ENCODE data around the gene HDAC8. TPM values are rescaled to one million over a fixed set of nuclear protein-coding genes. Genes with fewer than 3 reads are reported as not detected.

Gene HDAC8
- total RNA-seq, 6 experiments from 2014 or later, result 12.6 to 19.4 (median 17.0) TPM

GRCh38 chrX:72540318-72540717 lies 32.3 kb downstream of the HDAC8 start:
- WGBS (ENCODE audit: insufficient coverage, low coverage, low lambda C conversion rate, missing lambda C conversion rate), result 5% methylated on average over 5 of the region's 5 CpGs
- H3K9me3 ChIP-seq, result no peaks in the 10 kb centered on the region
- intact Hi-C loops (cut with DNase I), result no loop called here
- no peaks in the 10 kb centered on the region for H3K36me3 ChIP-seq
- no peak overlapping the region for H3K4me3 ChIP-seq
- peak; percentile 82 to 92 (median 90) for ATAC-seq
- DNase-seq, result no peak
- H3K27me3 ChIP-seq, result no peaks in the 10 kb centered on the region
- TF ChIP-seq POLR2A (IDR thresholded peaks at IDR 0.05) (no peak), CTCF (IDR thresholded peaks at IDR 0.05) (peak; percentile 47 to 53 (median 51))
- H3K27ac ChIP-seq, result peak overlapping the region in 1 of 3 donors; percentile 20
- no peaks in the 10 kb centered on the region for H3K4me1 ChIP-seq

- ATAC-seq (no peak), DNase-seq (no peak)
- intact Hi-C loops (cut with DNase I), result no loop called here
- no peak overlapping the region for H3K4me3 ChIP-seq
- H3K27me3 ChIP-seq, result no peaks in the 10 kb centered on the region
- WGBS (ENCODE audit: insufficient coverage, low coverage, low lambda C conversion rate, missing lambda C conversion rate), result 50% methylated on average over 1 of the region's 2 CpGs
- H3K4me1 ChIP-seq, result no peaks in the 10 kb centered on the region
- TF ChIP-seq POLR2A (IDR thresholded peaks at IDR 0.05), result no peak
- no peak for TF ChIP-seq CTCF (IDR thresholded peaks at IDR 0.05)
- H3K27ac ChIP-seq, result no peak overlapping the region
- H3K9me3 ChIP-seq, result no peaks in the 10 kb centered on the region
- H3K36me3 ChIP-seq, result no peaks in the 10 kb centered on the region
Measured at GRCh38 chrX:72539822-72540221, 32.8 kb downstream of the HDAC8 start.

GRCh38 chrX:72536542-72536941 lies 36.1 kb downstream of the HDAC8 start:
- no peaks in the 10 kb centered on the region for H3K27me3 ChIP-seq
- intact Hi-C loops (cut with DNase I), result no loop called here
- H3K4me3 ChIP-seq, result no peak overlapping the region
- no peaks in the 10 kb centered on the region for H3K36me3 ChIP-seq
- H3K27ac ChIP-seq, result no peak overlapping the region
- ATAC-seq (peak in 2 of 4 donors; percentile 36 to 57), DNase-seq (no peak)
- no peaks in the 10 kb centered on the region for H3K4me1 ChIP-seq
- WGBS (ENCODE audit: insufficient coverage, low coverage, low lambda C conversion rate, missing lambda C conversion rate), result 44% methylated on average over 1 of the region's 1 CpG
- no peaks in the 10 kb centered on the region for H3K9me3 ChIP-seq
- TF ChIP-seq POLR2A (IDR thresholded peaks at IDR 0.05) (no peak), CTCF (IDR thresholded peaks at IDR 0.05) (no peak)

GRCh38 chrX:72532366-72532765 lies 40.3 kb downstream of the HDAC8 start:
- Histone ChIP-seq H3K36me3 (no peaks in the 10 kb centered on the region), H3K9me3 (no peaks in the 10 kb centered on the region), H3K27ac (no peak overlapping the region), H3K4me1 (no peaks in the 10 kb centered on the region), H3K4me3 (no peak overlapping the region), H3K27me3 (peaks cover 0 to 3% of the 10 kb centered on the region in 2 donors)
- 72% methylated on average over 3 of the region's 3 CpGs for WGBS (ENCODE audit: insufficient coverage, low coverage, low lambda C conversion rate, missing lambda C conversion rate)
- no peak for ATAC-seq
- TF ChIP-seq POLR2A (IDR thresholded peaks at IDR 0.05) (no peak), CTCF (IDR thresholded peaks at IDR 0.05) (no peak)
- DNase-seq, result no peak
- intact Hi-C loops (cut with DNase I), result no loop called here
